Panc1 (cell line): ENCODE results near the gene SERGEF. TPM values are rescaled to one million over a fixed set of nuclear protein-coding genes. Genes with fewer than 3 reads are reported as not detected.

ENCODE experiments used
- ATAC-seq: fragments of 200-7000 bp; cut with Tn5 transposase; 2 replicates; pipeline ENCODE4 v1.9.1; 2020; ENCODE audit warnings: mild to moderate bottlenecking, moderate library complexity
- BruUV-seq: library from RNA; stranded (reverse); fragments of 400-500 nt; replicated peaks from 2 replicates; lab custom pipeline; 2021; lab: Mats Ljungman, UMichigan
- CTCF ChIA-PET: fragments of 300-600 bp; sonication (Branson Sonifier 250); formaldehyde crosslinking; loops from one replicate; lab custom pipeline; 2022; ENCODE audit warnings: antibody characterized with exemption; lab: Charles Lee
- POLR2A ChIA-PET: fragments of 300-600 bp; sonication (Branson Sonifier 250); formaldehyde crosslinking; loops from one replicate; lab custom pipeline; 2022; ENCODE audit warnings: antibody characterized with exemption; lab: Charles Lee
- DNase-seq: peaks from one replicate; pipeline ENCODE4 v3.0.0-alpha.2; 2010; ENCODE audit warnings: low read depth, low spot score
- H3K27ac ChIP-seq: 2 replicates; pipeline ENCODE4 v1.5.1; 2011; ENCODE audit warnings: mild to moderate bottlenecking, low read length, inconsistent platforms
- H3K27me3 ChIP-seq: fragments of 200-500 bp; sonication (Bioruptor generic); 2 replicates; pipeline ENCODE4 v1.6.0; 2014; ENCODE audit warnings: low read length, inconsistent platforms; ENCODE audit not compliant: control insufficient read depth, insufficient read depth
- H3K36me3 ChIP-seq: fragments of 200-500 bp; sonication (Bioruptor generic); 2 replicates; pipeline ENCODE4 v1.5.1; 2014; ENCODE audit warnings: inconsistent platforms, mild to moderate bottlenecking, low read length, moderate library complexity; ENCODE audit not compliant: control insufficient read depth, insufficient read depth
- H3K4me1 ChIP-seq: 2 replicates; pipeline ENCODE4 v1.5.1; 2011; ENCODE audit warnings: inconsistent platforms, mild to moderate bottlenecking, low read length, moderate library complexity; ENCODE audit not compliant: control insufficient read depth, insufficient read depth
- H3K4me3 ChIP-seq, 2 experiments: 2 replicates each; pipeline ENCODE4 v1.5.1; 2011 to 2012; ENCODE audit warnings: low read depth in 2 of 2, low read length in 2 of 2, mild to moderate bottlenecking in 2 of 2, inconsistent platforms in 1 of 2, moderate library complexity in 1 of 2
- H3K9me3 ChIP-seq: fragments of 200-500 bp; sonication (Bioruptor generic); 2 replicates; pipeline ENCODE4 v1.5.1; 2014; ENCODE audit warnings: low read depth, mild to moderate bottlenecking, inconsistent platforms, low read length, moderate library complexity; ENCODE audit not compliant: control insufficient read depth, insufficient read depth
- POLR2AphosphoS5 ChIP-seq: IDR thresholded peaks from 2 replicates; pipeline ENCODE4 v1.6.1; 2012; ENCODE audit warnings: mild to moderate bottlenecking, low read depth, low read length, moderate library complexity
- SIN3A ChIP-seq: IDR thresholded peaks from 2 replicates; pipeline ENCODE4 v1.6.1; 2012; ENCODE audit warnings: low read depth, mild to moderate bottlenecking, low read length, moderate library complexity, borderline replicate concordance; ENCODE audit not compliant: insufficient read depth
- TCF7L2 ChIP-seq: IDR thresholded peaks from 2 replicates; pipeline ENCODE4 v1.6.1; 2011; ENCODE audit warnings: mild to moderate bottlenecking, low read depth, low read length, inconsistent platforms
- in situ Hi-C: cut with HindIII; loops from 2 replicates; pipeline ENCODE4 v1.10.0; 2016; ENCODE audit warnings: low sequenced_read_pairs, low pct_unique_long_range_greater_than_20kb
- intact Hi-C: fragments of 100-400 bp; cut with micrococcal nuclease; formaldehyde crosslinking; loops from one replicate; pipeline ENCODE4 v1.10.0; 2022; ENCODE audit not compliant: unreplicated experiment
- total RNA-seq: library from RNA; stranded (reverse); gene quantifications from one replicate; pipeline ENCODE4 v1.2.1, GENCODE V29; 2021; ENCODE audit not compliant: unreplicated experiment
- TF ChIP-seq, protein P1 (sequence below): fragments of 450-650 bp; IDR thresholded peaks from 2 replicates; pipeline ENCODE4 v1.5.1; 2017; ENCODE audit warnings: mild to moderate bottlenecking
- TF ChIP-seq, protein P2 (sequence below), 2 experiments: IDR thresholded peaks; 2 replicates each; pipeline ENCODE4 v1.6.1; 2011 to 2012; ENCODE audit warnings: low read depth in 2 of 2, control low read depth in 1 of 2, low read length in 1 of 2, mild to moderate bottlenecking in 1 of 2, moderate library complexity in 1 of 2; ENCODE audit not compliant: insufficient read depth in 1 of 2

Gene SERGEF
- total RNA-seq, 1 experiment from 2014 or later: 35.5 TPM

DNA sequence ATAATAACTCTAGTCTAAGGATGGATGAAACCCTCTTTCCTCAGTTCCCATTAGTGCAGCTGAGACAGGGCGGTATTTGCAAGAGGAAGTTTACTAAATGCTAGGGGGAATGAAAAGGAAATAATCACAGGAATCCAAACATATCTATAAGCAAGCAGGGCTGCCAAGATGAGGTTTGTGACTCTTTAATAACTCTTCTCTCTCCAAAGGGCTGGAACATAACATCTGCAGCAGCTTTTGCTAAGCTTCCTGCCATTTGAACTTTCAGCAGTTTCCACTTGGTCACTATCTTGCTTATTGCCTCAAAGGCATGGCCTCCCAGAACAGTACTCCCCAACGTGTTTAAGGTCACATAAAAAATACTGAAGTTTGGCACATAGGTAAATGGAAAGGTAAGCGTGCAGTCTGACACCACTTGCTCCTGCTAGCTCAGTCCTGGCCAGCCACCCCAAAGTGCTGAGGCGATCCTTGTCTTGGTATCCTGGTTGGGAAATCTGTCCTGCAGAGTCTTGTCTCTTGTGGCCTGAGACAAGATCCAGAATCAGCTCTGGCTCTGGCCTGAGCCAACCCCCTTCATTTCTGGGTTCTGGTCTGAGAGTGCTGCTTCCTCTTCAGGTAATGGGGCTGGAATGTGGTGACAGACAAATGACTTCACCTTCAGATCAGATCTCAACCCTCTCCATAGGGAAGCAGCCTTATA, 196.5 kb downstream of the SERGEF start:
- H3K9me3 ChIP-seq: no peaks in the 10 kb centered on the region
- in situ Hi-C loops: no loop called here
- no peaks in the 10 kb centered on the region for H3K27me3 ChIP-seq
- no peaks in the 10 kb centered on the region for H3K36me3 ChIP-seq
- no TSS peak for BruUV-seq
- TF ChIP-seq TCF7L2: no peak
- TF ChIP-seq POLR2AphosphoS5: no peak
- TF ChIP-seq, protein P1, sequence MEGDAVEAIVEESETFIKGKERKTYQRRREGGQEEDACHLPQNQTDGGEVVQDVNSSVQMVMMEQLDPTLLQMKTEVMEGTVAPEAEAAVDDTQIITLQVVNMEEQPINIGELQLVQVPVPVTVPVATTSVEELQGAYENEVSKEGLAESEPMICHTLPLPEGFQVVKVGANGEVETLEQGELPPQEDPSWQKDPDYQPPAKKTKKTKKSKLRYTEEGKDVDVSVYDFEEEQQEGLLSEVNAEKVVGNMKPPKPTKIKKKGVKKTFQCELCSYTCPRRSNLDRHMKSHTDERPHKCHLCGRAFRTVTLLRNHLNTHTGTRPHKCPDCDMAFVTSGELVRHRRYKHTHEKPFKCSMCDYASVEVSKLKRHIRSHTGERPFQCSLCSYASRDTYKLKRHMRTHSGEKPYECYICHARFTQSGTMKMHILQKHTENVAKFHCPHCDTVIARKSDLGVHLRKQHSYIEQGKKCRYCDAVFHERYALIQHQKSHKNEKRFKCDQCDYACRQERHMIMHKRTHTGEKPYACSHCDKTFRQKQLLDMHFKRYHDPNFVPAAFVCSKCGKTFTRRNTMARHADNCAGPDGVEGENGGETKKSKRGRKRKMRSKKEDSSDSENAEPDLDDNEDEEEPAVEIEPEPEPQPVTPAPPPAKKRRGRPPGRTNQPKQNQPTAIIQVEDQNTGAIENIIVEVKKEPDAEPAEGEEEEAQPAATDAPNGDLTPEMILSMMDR: no peak
- TF ChIP-seq, protein P2, sequence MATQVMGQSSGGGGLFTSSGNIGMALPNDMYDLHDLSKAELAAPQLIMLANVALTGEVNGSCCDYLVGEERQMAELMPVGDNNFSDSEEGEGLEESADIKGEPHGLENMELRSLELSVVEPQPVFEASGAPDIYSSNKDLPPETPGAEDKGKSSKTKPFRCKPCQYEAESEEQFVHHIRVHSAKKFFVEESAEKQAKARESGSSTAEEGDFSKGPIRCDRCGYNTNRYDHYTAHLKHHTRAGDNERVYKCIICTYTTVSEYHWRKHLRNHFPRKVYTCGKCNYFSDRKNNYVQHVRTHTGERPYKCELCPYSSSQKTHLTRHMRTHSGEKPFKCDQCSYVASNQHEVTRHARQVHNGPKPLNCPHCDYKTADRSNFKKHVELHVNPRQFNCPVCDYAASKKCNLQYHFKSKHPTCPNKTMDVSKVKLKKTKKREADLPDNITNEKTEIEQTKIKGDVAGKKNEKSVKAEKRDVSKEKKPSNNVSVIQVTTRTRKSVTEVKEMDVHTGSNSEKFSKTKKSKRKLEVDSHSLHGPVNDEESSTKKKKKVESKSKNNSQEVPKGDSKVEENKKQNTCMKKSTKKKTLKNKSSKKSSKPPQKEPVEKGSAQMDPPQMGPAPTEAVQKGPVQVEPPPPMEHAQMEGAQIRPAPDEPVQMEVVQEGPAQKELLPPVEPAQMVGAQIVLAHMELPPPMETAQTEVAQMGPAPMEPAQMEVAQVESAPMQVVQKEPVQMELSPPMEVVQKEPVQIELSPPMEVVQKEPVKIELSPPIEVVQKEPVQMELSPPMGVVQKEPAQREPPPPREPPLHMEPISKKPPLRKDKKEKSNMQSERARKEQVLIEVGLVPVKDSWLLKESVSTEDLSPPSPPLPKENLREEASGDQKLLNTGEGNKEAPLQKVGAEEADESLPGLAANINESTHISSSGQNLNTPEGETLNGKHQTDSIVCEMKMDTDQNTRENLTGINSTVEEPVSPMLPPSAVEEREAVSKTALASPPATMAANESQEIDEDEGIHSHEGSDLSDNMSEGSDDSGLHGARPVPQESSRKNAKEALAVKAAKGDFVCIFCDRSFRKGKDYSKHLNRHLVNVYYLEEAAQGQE (IDR thresholded peaks at IDR 0.05; ENCODE audit: insufficient read depth in 1 of 2, low read depth in 2 of 2, low read length in 1 of 2): no peak
- no peak for TF ChIP-seq SIN3A
- POLR2A ChIA-PET: no interaction called here
- CTCF ChIA-PET: interaction anchor here (0.7 kb wide), 1 partner anchor 101 kb away, joined by 7 read pairs; no protein-coding TSS in a partner anchor
- no peak overlapping the region for H3K27ac ChIP-seq
- DNase-seq (no peak), ATAC-seq (no peak)
- no peak overlapping the region for H3K4me3 ChIP-seq
- intact Hi-C loops: no loop called here
- peaks cover 17% of the 10 kb centered on the region for H3K4me1 ChIP-seq

DNA sequence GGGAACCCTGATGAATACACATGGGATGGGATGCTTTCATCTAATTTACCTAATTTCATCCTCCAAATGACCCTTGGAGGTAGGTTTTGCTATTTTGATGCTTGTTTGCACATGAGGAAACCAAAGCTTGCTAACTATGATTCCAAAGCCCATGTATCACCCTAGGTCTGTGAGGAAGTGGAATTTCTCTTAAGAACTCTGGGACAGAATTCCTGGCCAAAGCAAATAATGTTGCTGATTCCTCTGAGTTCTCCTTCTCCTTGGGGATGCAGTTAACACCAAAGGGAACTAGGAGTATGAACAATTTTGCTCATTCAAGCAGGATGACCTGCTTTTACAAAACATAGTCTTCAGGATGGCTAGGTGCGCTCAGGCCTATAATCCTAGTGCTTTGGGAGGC, 198.3 kb downstream of the SERGEF start:
- no TSS peak for BruUV-seq
- TF ChIP-seq, protein P1: no peak
- TF ChIP-seq TCF7L2: no peak
- no peak for TF ChIP-seq POLR2AphosphoS5
- TF ChIP-seq, protein P2 (IDR thresholded peaks at IDR 0.05; ENCODE audit: insufficient read depth in 1 of 2, low read depth in 2 of 2, low read length in 1 of 2): no peak
- TF ChIP-seq SIN3A: no peak
- CTCF ChIA-PET: no interaction called here

More for the DNA sequence above, 198.3 kb downstream of the SERGEF start:
- H3K4me1 ChIP-seq: peaks cover 19% of the 10 kb centered on the region
- no peaks in the 10 kb centered on the region for H3K36me3 ChIP-seq
- no peaks in the 10 kb centered on the region for H3K27me3 ChIP-seq
- in situ Hi-C loops (no loop called here), intact Hi-C loops (no loop called here)
- H3K9me3 ChIP-seq: no peaks in the 10 kb centered on the region
- DNase-seq: no peak
- ATAC-seq: no peak
- POLR2A ChIA-PET: no interaction called here
- peak overlapping the region; percentile 67; the same call in 1 of the 2 replicates for H3K27ac ChIP-seq
- no peak overlapping the region for H3K4me3 ChIP-seq
